T-helper 2 cell treated with Interferon-gamma antibody and Interleukin-4, amounts not matched to agents 100 ng/mL and 5 ng/mL, for 36 hours (primary cell): ENCODE measurements around the gene SLC9A9. TPM values are rescaled to one million over a fixed set of nuclear protein-coding genes. Genes with fewer than 3 reads are reported as not detected.
"Not testable (repeated sequence)": the region's sequence is repeated elsewhere in the genome, so short reads cannot be mapped to it uniquely, and the experiment has no call there.

Experiments
- intact Hi-C: fragments of 100-400 bp; cut with micrococcal nuclease; formaldehyde crosslinking; loops from one replicate; pipeline ENCODE4 v1.15.1; 2023
- total RNA-seq: library from RNA; stranded (reverse); gene quantifications from 2 replicates; pipeline ENCODE4 v1.2.3, GENCODE V29; 2022

The SLC9A9 gene
- total RNA-seq, 1 donor from 2014 or later = 13.4 TPM

DNA sequence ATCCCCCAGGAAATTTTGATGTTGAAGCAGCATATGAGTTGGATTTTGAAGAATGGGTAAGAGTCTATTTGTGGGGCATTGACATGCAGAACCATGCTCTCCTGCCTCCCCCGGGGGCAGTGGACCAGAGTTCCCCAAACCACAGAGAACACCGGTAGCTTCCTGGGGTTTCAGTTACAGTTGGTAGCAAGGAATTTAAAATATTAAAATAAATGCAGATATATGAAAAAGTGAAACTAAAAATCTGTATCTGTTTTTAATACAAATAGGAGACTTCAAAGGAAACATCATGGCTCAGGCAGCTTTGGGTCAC is 37.4 kb downstream of the SLC9A9 start:
- intact Hi-C loops = no loop called here

DNA sequence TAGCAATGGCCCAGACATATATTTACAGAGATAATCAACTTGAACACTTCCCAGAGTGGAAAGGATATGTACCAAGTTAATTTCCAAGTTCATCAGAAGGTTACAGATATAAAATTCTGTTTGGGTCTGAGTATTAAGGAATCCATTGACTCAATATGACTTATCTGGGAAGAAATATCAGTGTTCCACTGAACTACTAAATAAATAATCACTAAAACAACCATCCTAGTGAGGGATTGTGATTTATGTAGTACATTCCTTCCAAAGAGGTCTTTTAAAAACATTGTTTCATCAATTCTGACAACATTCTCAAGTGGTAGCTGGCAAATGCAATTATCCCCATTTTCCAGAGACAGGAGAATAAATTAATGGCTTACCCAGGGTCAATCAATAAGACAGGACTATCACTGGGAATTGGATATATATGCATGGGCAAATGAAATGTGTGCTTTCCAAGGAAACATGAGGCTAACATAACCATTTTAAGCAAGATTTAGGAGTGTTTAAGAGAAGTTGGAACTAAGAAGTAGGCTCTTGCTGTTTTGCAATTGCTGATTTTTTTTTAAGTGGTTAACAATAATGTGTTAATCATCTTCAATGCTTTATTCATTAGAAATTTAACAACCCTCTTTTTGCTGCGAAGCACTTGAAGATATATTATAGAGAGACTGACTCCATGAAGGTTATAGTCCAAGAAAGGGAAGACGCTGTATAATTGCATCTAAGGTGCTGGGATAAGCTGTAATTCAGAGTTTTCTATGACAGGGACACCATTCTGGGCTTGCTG is 37.9 kb downstream of the SLC9A9 start:
- intact Hi-C loops = no loop called here

DNA sequence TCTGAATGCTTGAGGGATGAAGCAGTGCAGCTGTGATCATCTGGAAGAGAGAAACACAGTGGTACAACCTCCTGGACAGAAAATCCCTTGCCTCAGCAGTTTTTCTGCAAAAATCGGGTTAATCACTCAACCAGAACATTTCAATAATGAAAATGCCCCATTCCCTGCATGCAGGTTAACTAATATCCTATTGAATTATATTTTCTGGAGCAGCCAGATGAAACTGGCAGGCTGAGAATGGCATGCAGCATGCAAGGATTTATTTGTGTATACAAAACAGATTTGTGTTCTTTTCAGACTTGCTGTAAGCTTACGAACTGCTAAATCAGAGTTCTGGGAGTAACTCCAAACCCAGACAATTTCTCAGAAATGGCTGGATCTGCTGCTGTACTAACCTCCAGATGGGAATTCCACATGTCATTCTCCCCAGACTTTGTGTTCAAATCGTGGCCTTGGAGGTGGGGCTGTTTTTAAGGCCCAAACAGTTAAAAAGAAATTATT is 39.1 kb downstream of the SLC9A9 start:
- intact Hi-C loops = no loop called here

DNA sequence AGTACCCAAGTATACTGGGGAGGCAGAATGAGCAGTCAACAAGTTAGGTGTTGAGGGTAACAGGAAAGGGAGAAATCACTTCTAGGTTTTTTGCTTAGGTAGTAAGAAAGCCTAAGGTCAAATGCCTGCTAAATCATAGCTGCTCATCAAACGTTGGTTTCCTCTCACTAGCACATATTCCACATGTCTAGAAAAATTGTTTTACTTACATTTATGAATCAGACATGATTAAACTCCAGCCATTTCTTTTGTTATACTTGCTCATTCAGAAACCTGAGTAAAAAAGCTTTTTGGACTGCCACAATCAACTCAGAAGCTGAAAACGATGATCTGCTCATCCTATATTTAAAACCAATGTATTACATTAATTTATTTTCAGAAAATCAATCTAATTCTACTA is 40.2 kb downstream of the SLC9A9 start:
- intact Hi-C loops = no loop called here

DNA sequence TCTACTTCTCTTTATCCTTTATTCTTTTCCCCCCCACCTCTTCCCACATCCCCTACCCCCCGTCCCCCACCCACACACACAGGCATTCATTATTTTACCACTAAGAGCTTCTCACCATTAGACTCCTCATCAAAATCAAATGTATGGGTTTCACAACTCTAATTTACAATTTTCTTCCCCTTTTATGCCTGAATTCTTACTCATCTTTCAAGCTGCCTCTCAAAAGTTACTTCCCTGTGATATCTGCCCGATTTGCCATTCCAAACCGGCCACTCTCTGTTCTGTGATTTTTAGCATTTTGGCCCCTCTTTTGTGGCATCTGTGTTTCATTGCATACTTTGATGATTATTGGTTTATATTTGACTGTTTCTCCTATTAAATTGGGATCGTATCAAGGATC is 42.2 kb downstream of the SLC9A9 start:
- intact Hi-C loops = no loop called here

DNA sequence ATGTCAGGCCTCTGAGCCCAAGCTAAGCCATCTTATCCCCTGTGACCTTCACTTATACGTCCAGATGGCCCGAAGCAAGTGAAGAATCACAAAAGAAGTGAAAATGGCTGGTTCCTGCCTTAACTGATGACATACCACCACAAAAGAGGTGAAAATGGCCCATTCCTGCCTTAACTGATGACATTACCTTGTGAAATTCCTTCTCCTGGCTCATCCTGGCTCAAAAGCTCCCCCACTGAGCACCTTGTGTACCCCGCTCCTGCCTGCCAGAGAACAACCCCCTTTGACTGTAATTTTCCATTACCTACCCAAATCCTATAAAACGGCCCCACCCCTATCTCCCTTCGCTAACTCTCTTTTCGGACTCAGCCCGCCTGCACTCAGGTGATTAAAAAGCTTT is 42.8 kb downstream of the SLC9A9 start:
- intact Hi-C loops = not testable (repeated sequence)

DNA sequence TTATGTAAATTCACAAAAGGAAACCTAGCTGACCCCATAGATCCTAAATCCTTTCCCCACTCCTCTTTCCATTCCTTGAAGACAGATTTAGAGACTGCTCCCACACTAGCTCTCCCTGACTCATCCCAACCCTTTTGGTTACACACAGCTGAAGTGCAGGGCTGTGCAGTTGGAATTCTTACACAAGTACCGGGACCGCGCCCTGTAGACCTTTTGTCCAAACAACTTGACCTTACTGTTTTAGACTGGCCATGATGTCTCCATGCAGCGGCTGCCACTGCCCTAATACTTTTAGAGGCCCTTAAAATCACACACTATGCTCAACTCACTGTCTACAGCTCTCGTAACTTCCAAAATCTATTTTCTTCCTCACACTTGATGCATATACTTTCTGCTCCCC is 47.2 kb downstream of the SLC9A9 start:
- intact Hi-C loops = not testable (repeated sequence)

DNA sequence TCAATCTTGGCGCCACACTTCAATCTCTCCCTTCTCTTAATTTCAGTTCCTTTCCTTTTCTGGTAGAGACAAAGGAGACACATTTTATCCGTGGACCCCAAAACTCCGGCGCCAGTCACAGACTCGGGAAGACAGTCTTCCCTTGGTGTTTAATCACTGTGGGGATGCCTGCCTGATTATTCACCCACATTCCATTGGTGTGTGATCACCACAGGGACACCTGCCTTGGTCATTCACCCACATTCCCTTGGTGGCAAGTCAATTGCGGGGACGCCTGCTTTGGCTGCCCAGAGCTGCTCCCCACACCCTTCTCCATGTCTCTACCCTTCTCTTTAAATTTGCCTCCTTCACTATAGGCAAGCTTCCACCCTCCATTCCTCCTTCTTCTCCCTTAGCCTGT is 50.1 kb downstream of the SLC9A9 start:
- intact Hi-C loops = not testable (repeated sequence)

DNA sequence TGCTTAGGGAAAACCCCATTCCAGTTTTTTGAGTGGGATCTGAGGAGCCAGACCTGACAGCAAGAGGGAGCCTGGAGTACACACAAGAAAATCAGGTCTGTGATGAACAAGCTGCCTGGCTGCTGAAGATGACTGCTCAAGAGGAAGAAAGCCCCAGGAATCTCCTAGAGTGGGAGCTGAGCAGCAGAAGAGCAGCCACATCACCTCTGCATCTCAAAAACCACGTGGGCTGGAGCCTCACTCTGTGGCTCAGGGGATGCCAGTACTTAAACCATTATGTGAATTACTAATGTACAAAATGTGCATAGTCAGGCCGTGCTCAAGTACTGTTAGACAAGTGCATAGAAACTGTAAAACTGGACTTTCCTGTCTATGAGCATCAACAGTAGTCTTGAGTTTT is 52.4 kb downstream of the SLC9A9 start:
- intact Hi-C loops = no loop called here

DNA sequence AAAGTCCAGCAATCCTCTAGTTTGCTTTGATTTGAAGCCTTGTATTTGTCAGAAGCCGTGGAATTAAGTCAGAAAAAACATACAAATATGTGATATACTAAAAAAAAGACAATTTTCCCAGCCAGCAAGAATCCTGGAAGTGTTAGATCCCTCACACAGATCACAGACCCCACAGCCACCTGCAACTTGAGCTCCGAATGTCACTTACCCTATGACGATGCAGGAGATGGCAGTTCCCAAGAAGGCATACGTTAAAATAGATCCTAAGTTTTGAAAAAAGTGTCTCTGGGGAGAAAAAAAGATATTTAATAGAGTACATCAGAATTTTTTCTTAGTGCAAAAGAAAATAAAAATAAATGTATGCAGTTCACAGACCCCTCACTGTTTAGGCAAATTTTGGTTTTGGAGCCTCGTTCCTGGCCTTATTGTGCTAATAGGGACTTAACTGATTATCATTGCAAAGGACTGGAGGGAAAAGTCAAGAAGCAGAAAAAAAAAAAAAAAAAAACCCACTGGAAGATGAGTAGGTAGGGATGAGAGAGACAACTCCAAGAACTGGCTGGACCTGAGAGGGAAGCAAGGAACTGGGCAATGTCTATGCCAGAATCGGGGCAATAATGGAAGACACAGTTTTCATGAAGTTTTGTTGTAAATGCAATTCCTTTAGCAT is 53.3 kb downstream of the SLC9A9 start:
- intact Hi-C loops = no loop called here

DNA sequence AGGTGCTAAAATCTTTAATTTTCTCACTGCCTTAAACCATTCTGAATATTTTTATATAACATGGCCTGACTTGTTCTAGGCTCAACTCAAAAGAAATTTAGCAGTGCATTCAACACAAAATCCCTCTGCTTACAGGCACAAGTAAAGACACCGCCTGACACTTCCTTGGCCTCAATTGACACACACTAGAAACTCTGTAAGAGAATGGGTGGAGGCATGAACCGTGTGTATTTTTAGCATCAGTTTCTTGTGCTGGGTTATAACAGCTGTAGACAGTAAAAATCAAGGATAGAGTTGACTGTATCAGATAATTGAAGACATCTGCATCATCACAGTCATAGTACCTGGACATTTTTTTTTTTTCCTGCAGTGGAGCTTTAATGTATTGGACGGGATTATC is 54.3 kb downstream of the SLC9A9 start:
- intact Hi-C loops = no loop called here

DNA sequence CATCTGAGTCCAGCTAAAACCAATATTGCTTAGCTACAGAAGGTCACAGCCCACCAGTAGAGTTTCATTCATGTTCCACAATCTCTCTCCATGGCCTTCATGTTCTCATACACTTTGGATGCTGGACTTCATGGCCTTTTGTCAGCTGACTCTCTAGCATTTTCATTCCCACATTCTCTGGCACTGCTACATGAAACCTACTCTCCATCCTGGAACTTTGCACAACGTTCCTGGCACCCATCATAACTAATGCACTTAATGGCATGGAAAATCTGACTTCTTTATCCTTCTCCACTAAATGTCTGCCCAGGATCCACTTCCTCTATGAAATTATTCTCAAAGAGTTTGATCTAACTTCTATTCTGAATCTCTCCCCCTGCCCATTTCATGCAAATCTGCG is 56.9 kb downstream of the SLC9A9 start:
- intact Hi-C loops = no loop called here

DNA sequence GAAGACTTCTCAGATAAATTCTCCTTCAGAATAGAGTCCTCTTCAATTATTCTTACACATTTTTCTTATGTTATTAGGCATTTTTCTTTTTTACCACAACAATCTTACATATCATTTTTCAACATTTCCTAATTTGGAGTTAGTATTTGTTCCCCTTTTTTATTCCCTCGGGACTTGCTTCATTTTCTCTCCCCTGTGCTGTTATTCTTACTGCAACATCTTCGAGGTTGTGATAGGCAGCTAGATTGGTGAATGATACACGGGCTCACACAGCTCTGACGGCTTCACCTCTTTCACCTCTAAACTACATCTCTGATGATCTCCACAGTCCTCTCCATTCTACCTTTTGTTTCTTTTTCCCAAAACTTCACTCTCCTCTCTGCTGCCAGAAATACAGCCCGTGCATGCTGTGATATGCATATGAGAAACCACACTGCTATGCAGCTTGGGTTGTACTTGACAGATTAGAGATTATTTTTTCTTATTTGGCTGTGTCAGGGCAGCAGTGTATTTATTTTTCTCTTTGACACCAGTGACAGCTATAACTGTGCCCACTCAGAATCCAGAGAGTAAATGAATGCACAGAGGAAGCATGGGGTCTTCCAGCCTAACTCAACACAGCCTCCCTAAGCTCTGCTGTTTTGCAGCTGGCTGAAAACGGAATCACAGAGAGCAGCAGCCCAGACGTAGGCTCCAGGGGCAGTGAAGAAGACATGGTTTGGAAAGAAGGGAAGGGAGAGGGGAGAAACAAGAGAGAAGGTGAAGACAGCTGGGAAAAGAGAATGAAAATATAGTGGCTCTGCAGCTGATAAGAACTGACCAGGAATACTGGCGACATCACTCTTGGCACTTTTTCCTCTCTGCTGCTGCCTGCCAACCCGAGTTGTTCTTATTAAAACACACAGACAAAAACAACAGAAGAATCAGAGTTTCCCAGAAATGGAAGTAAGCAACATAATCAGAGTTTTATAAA is 61.8 kb downstream of the SLC9A9 start:
- intact Hi-C loops = no loop called here

DNA sequence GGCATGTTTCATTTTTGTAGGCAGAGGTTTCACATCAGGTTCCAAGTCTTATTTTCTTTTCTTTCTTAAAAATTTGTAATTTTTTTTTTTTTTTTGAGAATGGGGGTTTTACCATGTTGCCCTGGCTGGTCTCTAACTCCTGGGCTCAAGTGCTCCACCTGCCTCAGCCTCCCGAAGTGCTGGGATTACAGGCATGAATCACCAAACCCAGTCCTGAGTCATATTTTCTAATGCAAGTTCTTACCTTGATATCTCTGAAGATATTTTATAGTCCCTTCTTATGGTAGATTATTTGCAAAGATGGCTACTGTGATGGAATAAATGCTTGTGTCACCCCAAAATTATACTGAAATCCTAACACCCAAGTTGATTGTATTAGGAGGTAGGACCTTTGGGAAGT is 63.8 kb downstream of the SLC9A9 start:
- intact Hi-C loops = no loop called here

DNA sequence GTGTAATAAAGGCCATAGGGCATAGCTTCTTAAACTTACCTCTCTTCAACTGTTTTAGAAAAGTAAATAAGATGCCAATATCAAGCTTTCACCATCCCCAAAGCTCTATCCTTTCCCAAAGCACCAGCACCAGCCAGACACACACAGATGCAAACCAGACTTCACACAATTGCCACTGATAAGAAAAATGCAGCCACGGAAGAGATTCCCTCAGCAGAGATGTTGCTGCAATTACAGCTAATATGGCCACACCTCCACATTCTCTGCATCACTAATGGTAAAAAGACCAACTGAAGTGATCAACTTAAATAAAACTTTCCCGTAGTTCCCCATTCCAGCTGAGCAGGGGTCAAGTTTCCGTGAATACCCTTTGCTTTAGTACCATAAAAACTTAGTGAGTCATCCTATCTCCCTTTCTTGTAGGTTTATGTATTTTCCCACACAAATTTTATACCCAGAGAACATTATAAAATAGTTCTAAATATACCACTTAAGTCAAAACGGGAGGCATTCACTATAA is 64.4 kb downstream of the SLC9A9 start:
- intact Hi-C loops = no loop called here

DNA sequence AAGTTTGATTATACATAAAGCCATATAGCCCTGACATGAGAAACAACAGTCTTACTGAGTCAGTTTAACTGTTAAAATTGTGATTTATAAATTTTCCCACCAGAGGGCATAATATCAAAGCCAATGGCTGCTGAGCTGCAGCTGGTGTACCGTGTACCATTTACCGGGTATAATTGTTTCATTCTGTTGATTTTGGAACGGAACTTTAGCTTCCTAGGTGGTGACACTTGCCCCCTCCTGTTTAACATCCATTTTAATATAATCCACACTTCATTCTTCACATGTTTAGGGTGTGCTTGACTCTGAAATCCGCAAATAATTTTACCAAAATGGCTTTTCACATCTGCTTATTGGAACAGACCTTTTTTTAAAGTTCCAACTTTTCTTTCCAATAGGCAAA is 72.8 kb downstream of the SLC9A9 start:
- intact Hi-C loops = loop anchor here (1.0 to 5.0 kb wide), 4 partner anchors 73 to 197 kb away; partner anchors contain the start of gene SLC9A9

DNA sequence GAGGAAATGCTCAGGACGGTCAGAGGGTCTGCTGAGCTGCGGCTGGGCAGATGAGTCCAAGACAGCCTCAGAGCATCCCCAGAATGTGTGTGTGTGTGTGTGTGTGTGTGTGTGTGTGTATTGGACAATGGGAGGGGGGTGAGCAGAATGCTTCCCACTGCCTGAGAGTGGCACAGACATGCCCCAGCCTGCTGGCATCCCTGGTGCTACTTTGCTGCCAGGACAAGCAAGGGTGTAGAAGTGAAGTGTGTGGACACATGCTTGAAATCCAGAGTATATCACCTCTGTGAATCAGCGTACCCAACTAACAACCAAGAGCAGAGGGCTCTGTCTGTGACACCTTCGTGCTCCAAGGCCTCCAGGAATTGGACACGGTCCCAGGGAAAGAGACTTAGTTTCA is 76.3 kb downstream of the SLC9A9 start:
- intact Hi-C loops = no loop called here

DNA sequence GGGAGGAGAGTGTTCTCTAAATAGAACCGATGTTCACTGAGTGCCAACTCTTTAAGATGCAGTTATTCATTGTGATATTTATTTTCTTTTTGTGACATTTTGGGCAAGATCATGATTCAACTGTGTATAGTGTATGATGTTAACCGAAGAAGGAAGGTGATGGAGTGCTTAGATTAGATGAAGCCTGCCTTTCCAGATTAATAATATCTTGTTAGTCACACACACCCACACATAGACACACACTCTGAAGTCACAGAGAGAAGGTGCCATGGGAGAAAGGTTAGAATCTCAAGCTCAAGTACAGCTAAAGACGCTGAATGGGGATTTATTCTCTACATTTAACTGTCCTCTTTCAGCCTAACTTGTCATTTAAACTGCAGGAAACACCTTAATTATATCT is 77.0 kb downstream of the SLC9A9 start:
- intact Hi-C loops = no loop called here

DNA sequence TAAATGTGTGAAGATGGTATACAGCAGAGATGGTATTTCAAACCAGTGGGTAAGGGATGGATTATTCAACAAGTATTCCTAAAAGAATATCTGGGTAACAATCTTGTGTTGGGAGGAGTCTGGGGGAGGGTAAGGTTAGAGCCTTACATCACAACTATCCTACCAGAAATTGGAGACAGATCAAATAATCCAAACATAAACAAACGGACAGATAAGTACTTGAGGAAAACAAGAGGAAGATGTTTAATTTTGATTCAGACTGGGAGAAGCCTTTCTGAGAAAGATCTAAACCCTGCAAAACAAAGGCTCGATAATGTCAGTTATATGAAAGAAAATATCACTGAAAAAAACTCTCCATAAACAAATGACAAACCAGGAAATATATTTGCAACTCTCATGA is 77.9 kb downstream of the SLC9A9 start:
- intact Hi-C loops = no loop called here

DNA sequence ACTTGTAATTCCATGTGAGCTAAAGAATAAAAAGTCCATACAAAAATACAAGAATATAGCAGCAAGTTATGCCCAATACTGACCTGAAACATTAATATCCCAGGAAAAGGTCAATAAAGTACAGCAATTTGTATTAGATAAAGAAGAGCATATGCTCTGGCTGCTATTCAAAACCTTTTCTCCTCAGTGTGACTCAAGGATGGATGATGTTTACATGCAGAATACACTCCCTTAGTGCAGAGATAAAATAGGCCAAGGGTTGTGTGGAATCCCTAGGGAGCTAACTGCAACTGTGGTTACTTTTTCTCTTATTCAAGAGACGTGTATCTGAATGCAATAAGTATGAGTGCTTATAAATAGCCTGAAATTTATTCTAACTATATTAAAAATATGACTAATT is 78.7 kb downstream of the SLC9A9 start:
- intact Hi-C loops = no loop called here

DNA sequence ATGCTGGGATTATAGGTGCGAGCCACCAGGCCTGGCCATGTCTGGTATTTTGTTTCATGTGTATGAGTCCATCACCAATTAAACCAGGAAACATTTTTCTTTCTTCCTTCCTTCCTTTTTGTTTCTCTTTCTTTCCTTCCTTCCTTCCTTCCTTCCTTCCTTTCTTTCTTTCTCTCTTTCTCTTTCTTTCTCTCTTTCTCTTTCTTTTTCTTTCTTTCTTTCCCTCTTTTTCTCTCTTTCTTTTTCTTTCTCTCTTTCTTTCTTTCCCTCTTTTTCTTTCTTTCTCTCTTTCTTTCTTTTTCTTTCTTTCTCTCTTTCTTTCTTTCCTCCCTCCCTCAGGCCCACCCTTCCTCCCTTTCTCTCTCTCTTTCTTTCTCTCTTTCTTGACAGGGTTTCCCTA is 83.4 kb downstream of the SLC9A9 start:
- intact Hi-C loops = no loop called here
